Bone marrow (tissue), 2 donors: ENCODE results near the gene NUB1.

Source experiments
- DNase-seq, 2 donors: peaks; one replicate each; lab custom pipeline; 2025; lab: John Stamatoyannopoulos, UW

NUB1 gene

GRCh38 chr7:151345576-151346469, 4.2 kb downstream of the NUB1 start:
- no peak for DNase-seq

GRCh38 chr7:151346470-151346769, 4.8 kb downstream of the NUB1 start:
- DNase-seq: no peak

- no peak for DNase-seq
Measured at GRCh38 chr7:151347200-151347599, 5.6 kb downstream of the NUB1 start.

DNA sequence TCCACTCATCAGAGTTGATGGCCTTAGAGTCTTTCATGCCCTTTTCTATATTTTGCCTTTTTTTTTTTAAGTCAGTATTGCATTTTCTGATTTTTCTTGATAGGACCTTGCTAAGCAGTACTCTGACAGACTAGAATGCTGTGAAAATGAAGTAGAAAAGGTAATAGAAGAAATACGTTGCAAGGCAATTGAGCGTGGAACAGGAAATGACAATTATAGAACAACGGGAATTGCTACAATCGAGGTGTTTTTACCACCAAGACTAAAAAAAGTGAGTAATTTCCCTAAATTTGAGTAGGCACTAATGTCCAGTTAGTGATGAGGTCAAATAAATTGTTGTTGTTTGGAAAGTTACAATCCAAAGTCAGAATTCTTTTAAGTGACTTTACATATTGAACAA, 7.4 kb downstream of the NUB1 start:
- DNase-seq: no peak

DNA sequence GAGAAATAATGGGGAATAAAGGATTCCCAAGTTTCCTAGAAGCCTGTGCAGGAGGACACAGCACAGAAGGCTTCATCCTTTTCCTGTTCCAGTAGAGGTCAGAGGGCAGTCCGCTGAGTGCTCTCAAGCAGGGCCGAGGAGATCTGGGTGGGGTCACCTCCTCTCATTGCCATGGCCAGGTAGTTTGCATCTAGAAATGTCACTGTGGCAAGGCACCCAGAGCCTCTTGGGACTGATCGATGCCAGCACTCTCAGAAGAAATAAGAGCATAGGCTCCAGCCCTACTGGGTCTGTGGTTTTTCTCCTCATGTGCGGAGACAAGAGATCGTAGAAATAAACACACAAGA, 7.9 kb downstream of the NUB1 start:
- no peak for DNase-seq

DNA sequence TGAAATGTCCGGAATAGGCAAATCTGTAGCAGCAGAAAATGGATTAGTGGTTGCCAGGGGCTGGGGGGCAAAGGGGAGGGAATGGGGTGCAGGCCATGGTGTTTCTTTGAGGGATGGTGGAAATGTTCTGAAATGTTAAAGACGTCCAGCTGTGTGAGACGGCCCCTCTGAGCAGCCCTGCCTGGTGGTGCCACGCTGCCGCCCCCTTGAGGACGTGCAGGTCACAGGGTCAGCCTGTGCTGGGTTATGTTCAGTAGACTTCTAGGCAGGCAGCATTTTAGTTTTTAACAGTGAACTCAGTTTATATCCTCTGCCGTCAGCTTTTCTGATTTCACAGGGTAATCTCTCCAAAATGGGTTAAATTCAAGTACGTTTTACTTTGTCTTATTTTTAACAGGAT, 9.4 kb downstream of the NUB1 start:
- peak in 1 of 2 donors; percentile 7 for DNase-seq

GRCh38 chr7:151351967-151352366, 10.4 kb downstream of the NUB1 start:
- DNase-seq: peak in 1 of 2 donors; percentile 15

DNA sequence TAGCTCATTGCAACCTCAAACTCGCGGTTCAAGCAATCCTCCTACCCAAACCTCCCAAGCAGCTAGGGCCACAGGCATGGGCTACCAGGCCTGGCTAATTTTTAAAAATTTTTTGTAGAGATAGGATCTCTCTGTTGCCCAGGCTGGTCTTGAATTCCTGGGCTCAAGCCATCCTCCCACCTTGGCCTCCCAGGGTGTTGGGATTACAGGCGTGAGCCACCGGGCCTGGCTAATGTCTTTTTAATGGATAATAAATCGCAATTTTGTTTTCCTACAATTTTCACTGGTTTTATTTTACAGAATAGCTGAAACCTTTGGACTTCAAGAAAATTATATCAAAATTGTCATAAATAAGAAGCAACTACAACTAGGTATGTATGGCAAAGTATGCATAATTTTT, 10.9 kb downstream of the NUB1 start:
- DNase-seq: no peak

- no peak for DNase-seq
Measured at GRCh38 chr7:151361193-151361959, 19.8 kb downstream of the NUB1 start.

GRCh38 chr7:151363182-151363581, 21.6 kb downstream of the NUB1 start:
- DNase-seq: no peak

GRCh38 chr7:151366166-151366879, 24.7 kb downstream of the NUB1 start:
- no peak for DNase-seq

DNA sequence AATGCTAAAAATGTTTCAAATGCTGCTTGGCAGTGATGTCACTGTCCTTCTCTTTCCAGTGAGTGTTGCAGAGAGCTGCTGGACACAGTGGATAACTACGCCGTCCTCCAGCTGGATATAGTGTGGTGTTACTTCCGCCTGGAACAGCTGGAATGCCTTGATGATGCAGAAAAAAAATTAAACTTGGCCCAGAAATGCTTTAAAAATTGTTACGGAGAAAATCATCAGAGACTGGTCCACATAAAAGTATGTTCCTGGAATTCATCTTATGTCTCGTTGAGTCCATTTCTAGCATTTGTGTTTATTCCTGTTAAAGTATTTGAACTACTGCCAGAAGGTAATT, 25.2 kb downstream of the NUB1 start:
- no peak for DNase-seq

GRCh38 chr7:151367284-151367683, 25.7 kb downstream of the NUB1 start:
- no peak for DNase-seq

DNA sequence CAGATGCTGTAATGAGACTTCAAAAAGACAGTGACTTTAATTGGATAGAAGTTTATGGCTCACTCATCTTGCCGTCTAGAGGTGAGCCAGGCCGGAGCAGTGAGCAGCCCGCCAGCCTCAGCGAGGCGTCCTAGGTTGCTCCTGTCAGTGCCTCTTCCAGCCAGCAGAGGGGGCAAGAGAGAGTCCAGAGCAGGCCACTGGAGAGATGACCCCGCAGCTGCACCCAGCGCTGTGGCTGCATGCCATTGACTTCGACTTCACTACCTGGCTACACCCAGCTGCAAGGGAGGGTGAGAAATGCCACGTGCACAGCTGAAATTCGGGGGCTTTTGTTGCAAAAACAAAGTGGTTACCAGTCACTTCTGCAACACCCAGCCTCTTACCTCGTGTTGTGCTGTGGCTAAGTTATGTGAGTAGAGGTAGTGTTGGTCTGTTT, 26.5 kb downstream of the NUB1 start:
- peak; percentile 40 to 54 for DNase-seq

- no peak for DNase-seq
Measured at GRCh38 chr7:151371266-151371665, 29.7 kb downstream of the NUB1 start.

GRCh38 chr7:151372612-151373265, 31.1 kb downstream of the NUB1 start:
- no peak for DNase-seq

DNA sequence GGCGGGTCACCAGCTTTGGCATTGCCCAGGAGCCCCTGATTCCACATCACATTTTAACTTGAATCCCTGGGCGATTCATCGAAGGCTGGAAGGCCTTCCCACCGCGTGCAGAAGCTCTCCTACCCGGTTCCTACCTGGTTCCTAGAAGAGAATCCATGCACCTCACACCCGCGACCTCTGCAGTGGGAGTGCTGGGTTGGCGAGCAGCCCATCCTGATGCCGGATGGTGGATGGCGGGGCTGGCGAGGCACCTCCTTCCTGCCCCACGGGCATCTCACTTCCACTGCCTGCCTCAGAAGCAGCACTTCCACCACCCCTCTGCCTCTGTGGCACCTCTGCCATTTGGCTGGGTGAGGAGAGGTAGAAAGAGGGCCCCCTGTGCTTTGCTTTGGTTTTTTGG, 32.0 kb downstream of the NUB1 start:
- no peak for DNase-seq

DNA sequence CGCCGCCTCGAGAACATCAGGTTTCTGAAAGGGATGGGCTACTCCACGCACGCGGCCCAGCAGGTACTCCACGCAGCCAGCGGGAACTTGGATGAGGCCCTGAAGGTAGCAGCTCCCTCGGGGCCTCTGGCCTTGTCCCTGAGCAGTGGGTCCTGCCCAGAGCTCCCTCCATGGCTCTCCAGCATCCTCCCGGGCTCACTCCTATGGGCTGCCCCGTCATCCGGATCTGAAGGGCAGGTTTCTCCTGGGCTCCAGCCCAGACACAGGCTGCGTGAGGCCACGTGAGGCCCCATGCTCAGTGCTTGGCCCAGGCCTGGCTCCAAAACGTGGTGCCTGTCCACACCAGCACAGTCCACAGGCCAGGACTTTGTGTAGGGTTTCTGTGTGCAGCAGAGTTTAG, 32.5 kb downstream of the NUB1 start:
- DNase-seq: no peak

- no peak for DNase-seq
Measured at GRCh38 chr7:151374726-151375125, 33.1 kb downstream of the NUB1 start.

GRCh38 chr7:151375530-151376217, 34.1 kb downstream of the NUB1 start:
- DNase-seq: no peak

GRCh38 chr7:151376218-151376902, 34.7 kb downstream of the NUB1 start:
- no peak for DNase-seq
